AG04450 (cell line): ENCODE data around the gene UNC13A. TPM values are rescaled to one million over a fixed set of nuclear protein-coding genes. Genes with fewer than 3 reads are reported as not detected.

Experiments used
- CTCF ChIA-PET: fragments of 300-600, 350-600 bp; formaldehyde crosslinking; extraction: SDS; loops from one replicate; lab custom pipeline; 2022; ENCODE audit warnings: antibody characterized with exemption, inconsistent platforms; lab: Charles Lee
- POLR2A ChIA-PET: fragments of 350-600 bp; formaldehyde crosslinking; extraction: SDS; loops from one replicate; lab custom pipeline; 2021; ENCODE audit warnings: antibody characterized with exemption, inconsistent platforms; lab: Yijun Ruan, JAX
- DNase-seq: peaks from one replicate; pipeline ENCODE4 v3.0.0-alpha.2; 2011; ENCODE audit warnings: low read depth, low spot score
- H3K27ac ChIP-seq: one replicate; pipeline ENCODE4 v1.5.1; 2012; ENCODE audit warnings: low read depth, low read length, control low read depth
- H3K27me3 ChIP-seq: one replicate; pipeline ENCODE4 v1.6.0; 2012; ENCODE audit warnings: low read length; ENCODE audit not compliant: control insufficient read depth, insufficient read depth
- H3K4me3 ChIP-seq: 2 replicates; pipeline ENCODE4 v1.5.1; 2011; ENCODE audit warnings: mild to moderate bottlenecking, low read depth, low read length, control low read depth
- H3K9me3 ChIP-seq: 2 replicates; pipeline ENCODE4 v1.5.1; 2012; ENCODE audit warnings: low read length; ENCODE audit not compliant: control insufficient read depth, insufficient read depth
- CTCF ChIP-seq: IDR thresholded peaks from 2 replicates; pipeline ENCODE4 v1.5.1; 2011; ENCODE audit warnings: low read depth, low read length, control low read depth, inconsistent platforms
- polyA plus RNA-seq: library from polyadenylated mRNA; depleted of rRNA; stranded (reverse); fragments of >200 nt; gene quantifications from 2 replicates; pipeline ENCODE4 v1.2.3, GENCODE V29; 2011

Gene UNC13A
- polyA plus RNA-seq, 1 experiment, result 0.04 TPM

- H3K27me3 ChIP-seq, result peaks cover 8% of the 10 kb centered on the region
- H3K9me3 ChIP-seq, result peaks cover 11% of the 10 kb centered on the region
- ChIA-PET CTCF (interaction anchor here (0.7 to 1.6 kb wide), 2 partner anchors 44 to 159 kb away, joined by 5 to 11 read pairs; no protein-coding TSS in a partner anchor), POLR2A (no interaction called here)
- TF ChIP-seq CTCF, result no peak
- no peak overlapping the region for H3K4me3 ChIP-seq
- no peak for DNase-seq
- H3K27ac ChIP-seq, result no peak overlapping the region
Observed at GRCh38 chr19:17607936-17608335, 80.2 kb downstream of the UNC13A start.

GRCh38 chr19:17606590-17607185 is 81.5 kb downstream of the UNC13A start:
- Histone ChIP-seq H3K27me3 (peaks cover 17% of the 10 kb centered on the region), H3K4me3 (no peak overlapping the region), H3K27ac (no peak overlapping the region), H3K9me3 (peaks cover 11% of the 10 kb centered on the region)
- no peak for TF ChIP-seq CTCF
- ChIA-PET CTCF (interaction anchor here (1.0 to 2.0 kb wide), 3 partner anchors 27 to 160 kb away, joined by 3 to 11 read pairs (median 10); no protein-coding TSS in a partner anchor), POLR2A (no interaction called here)
- DNase-seq, result no peak

- TF ChIP-seq CTCF, result peak; percentile 37
- CTCF ChIA-PET, result interaction anchor here (2.0 kb wide), 1 partner anchor 161 kb away, joined by 10 read pairs; no protein-coding TSS in a partner anchor
- POLR2A ChIA-PET, result no interaction called here
- peak overlapping the region; percentile 43; the same call in 1 of the 2 replicates for H3K4me3 ChIP-seq
- DNase-seq, result no peak
- peaks cover 20% of the 10 kb centered on the region for H3K27me3 ChIP-seq
- H3K27ac ChIP-seq, result no peak overlapping the region
- peaks cover 11% of the 10 kb centered on the region for H3K9me3 ChIP-seq
Observed at GRCh38 chr19:17605761-17606589, 82.2 kb downstream of the UNC13A start.

- TF ChIP-seq CTCF, result no peak
- peaks cover 20% of the 10 kb centered on the region for H3K27me3 ChIP-seq
- CTCF ChIA-PET, result interaction anchor here (0.5 to 2.0 kb wide), 2 partner anchors 162 to 1189 kb away, joined by 6 to 10 read pairs; no protein-coding TSS in a partner anchor
- H3K9me3 ChIP-seq, result peaks cover 11% of the 10 kb centered on the region
- no peak for DNase-seq
- POLR2A ChIA-PET, result no interaction called here
- no peak overlapping the region for H3K27ac ChIP-seq
- H3K4me3 ChIP-seq, result no peak overlapping the region
Observed at GRCh38 chr19:17605117-17605516, 83.0 kb downstream of the UNC13A start.
